GM10266 (cell line): ENCODE measurements around the gene CRISP2.
"Not testable (repeated sequence)": the region's sequence is repeated elsewhere in the genome, so short reads cannot be mapped to it uniquely, and the experiment has no call there.

Experiments
- DNase-seq: peaks from one replicate; pipeline ENCODE4 v3.0.0; 2012; ENCODE audit errors: extremely low spot score
- CTCF ChIP-seq: IDR thresholded peaks from 2 replicates; pipeline ENCODE4 v1.5.1; 2012; ENCODE audit warnings: mild to moderate bottlenecking, low read depth; ENCODE audit not compliant: control insufficient read depth, insufficient read depth; ENCODE audit errors: missing control alignments

Gene CRISP2

DNA sequence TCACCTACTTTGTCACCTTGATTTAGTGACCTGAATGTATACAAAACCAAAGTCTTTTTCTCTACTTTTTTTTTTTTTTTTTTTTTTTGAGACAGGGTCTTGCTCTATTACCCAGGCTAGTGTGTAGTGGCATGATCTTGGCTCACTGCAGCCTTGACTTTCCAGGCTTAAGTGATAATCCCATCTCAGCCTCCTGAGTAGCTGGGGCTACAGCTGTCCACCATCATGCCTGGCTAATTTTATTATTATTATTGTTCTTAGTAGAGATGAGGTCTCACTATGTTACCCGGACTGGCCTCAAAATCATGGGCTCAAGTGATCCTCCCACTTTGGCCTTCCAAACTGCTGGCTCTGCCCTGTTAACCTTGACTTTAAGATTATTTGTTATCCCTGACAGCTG is 37.5 kb downstream of the CRISP2 start:
- no peak for TF ChIP-seq CTCF

GRCh38 chr6:49668083-49668511 is 45.2 kb downstream of the CRISP2 start:
- no peak for TF ChIP-seq CTCF
- no peak for DNase-seq

More for the DNA sequence above, 37.5 kb downstream of the CRISP2 start:
- no peak for DNase-seq

DNA sequence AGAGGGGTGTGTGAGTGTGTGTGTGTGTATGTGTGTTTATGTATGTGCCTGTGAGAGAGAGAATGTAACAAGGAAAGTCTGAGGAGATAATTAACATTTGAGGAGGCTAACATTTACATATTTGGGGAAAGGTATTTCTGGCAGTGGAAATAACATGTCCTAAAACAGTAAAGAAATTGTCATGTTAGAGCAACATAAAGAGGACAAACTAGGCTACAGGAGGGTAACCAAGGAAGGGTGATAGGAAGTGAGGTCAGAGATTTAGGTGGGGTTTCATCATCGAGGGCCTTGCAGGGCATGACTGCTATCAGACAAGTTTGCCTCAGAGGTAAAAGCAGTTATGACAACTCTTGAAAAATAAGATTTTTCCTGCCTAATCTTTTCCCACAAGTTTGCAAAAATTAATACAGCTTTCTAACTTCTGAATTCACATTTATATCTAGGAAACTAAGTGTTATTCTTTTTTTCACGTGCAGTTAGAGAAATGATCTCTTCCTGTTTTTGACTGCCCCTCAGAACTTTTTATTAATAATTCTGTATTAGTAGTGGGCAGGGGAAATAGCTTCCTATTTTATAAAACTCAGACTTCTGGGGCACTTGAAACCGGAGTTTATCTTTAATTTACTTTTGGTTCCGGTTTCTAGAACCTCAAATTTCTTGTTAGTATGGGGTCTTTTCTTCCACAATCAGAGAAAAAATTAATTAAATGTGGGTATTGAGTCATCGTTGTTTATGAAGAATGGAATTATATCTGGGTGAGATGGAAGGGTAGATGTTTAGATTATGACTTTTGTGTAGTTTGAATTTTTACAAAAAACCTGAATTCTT is 46.2 kb downstream of the CRISP2 start:
- no peak for DNase-seq
- no peak for TF ChIP-seq CTCF

DNA sequence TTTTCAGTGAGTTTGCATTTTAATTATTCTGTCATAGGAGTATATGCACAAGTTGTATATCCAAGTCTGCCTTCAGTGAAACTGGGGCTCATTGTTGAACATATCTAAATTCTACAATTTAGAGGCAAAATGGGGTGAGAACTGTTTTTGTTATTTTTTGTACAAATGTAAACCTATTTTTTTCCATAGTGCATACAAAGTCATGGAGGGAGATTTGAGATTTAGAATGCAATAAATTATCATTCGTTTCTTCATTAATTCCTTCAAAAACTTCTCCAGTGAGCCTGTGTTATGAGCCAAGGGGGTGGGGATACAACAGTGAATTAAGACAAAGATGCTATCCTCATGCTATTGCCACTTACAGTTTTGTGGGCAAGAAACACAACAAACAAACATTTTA is 46.9 kb downstream of the CRISP2 start:
- TF ChIP-seq CTCF, result no peak
- DNase-seq, result no peak

- TF ChIP-seq CTCF, result no peak
- no peak for DNase-seq
These were observed 48.5 kb downstream of the CRISP2 start for GRCh38 chr6:49664817-49665216.

DNA sequence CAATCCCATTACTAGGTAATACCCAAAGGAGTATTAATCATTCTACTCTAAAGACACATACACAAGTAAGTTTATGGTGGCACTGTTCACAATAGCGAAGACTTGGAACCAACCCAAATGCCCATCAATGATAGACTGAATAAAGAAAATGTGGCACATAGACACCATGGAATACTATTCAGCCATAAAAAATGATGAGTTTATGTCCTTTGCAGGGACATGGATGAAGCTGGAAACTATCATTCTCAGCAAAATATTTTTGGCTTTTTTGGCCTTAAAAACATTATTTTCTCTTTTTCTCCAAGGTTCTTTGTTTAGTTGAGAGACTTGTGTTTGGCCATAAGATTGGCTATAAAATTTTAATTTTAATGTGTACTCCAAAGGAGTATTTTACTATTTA is 49.3 kb downstream of the CRISP2 start:
- not testable (repeated sequence) for DNase-seq

- TF ChIP-seq CTCF, result no peak
These were observed 50.5 kb downstream of the CRISP2 start for GRCh38 chr6:49662892-49663261.

DNA sequence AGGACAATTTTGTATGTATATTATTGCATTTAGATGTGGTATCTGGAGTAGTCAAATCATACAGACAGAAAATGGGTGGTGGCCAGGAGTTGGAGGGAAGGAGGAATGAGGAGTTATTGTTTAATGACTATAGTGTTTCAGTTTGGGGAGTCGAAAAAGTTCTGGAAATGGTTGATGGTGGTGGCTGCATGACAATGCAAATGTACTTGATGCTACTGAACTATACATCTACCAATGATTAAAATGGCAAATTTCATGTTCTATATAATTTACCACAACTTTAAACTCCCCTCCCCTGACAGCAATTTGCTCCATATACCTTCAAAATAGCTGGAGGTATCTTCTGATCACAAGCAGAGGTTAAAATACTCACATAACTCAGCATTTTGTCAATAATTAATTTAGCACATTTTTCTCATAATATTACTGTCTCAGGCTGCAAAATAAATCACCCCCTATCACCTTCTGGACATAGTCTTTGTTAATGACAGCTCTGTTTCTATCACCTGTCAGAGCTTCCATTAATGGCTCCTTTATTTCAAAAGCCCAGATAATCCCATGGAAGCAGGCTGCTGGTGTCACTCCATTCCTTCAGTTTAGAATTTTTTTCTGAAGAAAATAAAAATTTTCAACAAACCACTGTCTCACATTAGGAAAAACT is 51.0 kb downstream of the CRISP2 start:
- no peak for TF ChIP-seq CTCF
- no peak for DNase-seq

More at GRCh38 chr6:49662892-49663261, 50.5 kb downstream of the CRISP2 start:
- DNase-seq, result no peak
